ENCODE results near the gene DCST1. TPM values are rescaled to one million over a fixed set of nuclear protein-coding genes. Genes with fewer than 3 reads are reported as not detected.

The DCST1 gene
- total RNA-seq, 1 donor from 2014 or later = not detected

DNA sequence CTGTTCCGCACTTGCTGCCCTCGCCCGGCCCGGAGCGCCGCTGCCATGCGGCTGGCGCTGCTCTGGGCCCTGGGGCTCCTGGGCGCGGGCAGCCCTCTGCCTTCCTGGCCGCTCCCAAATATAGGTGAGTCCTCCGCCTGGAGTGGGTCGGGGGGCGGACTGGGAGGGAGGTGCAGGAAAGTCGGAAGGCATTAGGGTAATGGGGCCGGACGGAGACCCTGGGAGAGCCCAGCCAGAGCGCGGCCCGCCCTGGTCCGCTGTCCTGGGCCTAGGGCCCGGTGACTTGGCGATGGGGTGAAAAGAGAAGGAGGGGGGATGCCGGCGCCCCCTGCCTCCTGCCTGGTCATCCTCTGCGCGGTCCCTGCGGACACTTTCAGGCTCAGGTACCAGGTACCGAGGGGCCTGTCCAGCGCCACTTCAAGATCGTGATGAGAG is 17.7 kb downstream of the DCST1 start:
- DNase-seq (ENCODE audit: low spot score) = no peak

DNA sequence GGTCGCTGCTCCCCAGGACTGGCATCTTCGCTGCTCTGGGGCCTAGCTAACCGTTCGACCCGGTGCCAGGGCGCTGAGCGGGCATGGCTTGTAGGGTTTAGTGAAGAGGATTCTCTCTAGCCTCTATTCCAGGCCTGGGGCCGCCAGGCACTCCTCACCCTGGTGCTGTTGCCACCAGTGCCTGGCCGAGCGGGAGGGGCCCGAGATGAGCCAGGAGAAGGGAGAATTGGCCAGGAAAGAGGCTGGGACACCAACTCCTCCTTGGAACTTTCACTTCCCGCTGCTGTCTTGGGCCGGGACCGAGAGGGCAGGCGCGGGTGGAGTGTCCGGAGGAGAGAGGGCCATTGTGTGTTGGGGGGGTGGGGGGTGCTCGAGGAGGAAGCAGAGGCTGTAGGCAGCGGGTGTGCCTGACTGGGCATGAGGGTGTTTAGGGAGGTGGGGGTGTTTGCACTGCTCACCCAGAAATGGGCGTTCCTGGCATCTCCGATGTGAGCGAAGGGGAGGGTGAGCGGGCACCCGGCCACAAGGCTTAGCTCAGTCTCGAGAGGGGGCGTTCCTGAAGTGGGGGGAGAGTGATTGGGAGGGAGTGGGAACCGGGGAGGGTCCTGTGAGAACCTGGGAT is 18.3 kb downstream of the DCST1 start:
- DNase-seq (ENCODE audit: low spot score) = no peak

DNA sequence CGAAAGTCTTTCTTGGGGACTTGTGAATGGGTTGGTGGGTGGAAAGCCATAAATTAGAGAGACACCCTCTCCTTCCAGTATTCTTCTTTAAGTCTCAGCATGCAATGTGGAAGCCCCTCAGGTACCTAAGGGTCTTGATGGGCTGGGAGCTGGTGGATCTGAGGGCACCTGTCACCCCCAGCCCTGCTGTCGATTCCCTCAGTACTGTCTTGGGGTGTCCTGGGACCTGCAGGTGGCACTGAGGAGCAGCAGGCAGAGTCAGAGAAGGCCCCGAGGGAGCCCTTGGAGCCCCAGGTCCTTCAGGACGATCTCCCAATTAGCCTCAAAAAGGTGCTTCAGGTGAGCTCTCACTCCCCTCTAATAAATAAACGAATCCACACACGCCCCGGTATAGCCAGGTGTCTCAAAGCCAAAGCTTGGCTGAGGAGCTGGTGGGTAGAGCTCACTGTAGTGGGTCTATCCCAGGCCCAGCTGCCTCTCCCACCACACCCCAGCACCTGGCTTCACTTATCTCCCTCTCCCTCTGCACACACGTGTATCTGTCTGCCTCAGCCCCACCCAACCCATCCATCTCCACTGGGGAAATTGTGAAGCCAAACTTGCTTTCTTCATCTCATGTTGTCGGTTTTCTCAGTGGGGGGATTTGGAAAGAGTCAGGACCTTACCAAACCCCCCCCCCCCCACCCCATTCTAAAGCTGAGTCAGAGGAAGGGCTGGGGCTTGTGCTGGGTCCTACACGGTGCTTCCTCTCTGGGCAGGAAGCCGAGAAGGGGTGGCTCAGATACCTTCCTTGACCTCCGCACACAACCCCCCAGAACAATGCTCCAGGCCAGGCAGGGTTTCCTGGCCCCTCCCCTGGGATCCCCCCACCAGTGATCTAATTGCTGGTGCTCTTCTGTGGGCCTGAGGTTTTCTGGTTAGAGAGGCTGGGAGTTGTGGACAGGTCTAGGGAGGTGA is 19.1 kb downstream of the DCST1 start:
- no peak for DNase-seq (ENCODE audit: low spot score)

DNA sequence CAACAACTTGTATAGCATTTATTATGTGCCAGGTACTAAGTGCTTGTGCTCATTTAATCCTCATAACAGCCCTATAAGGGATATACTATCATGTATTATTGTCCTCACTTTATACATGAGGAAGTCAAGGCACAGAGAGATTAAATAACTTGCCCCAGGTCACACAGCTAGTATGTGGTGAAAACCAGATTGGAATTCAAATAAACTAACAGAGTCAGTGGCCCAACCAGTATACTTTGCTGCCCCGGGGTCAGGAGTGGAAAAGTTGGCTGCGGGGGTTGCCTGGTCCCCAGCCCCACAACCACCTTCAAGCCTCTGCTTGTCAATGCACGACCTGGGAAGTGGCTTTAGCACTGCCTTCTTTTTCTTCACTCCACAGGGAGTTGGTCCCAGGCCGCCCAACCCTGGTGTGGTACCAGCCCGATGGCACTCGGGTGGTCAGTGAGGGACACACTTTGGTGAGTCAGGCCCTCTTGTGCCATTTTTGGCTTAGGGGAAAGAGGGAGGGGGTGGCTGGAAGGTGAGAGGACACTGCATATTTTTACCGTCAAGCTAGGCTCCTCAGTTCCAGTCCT is 20.0 kb downstream of the DCST1 start:
- DNase-seq (ENCODE audit: low spot score) = no peak

DNA sequence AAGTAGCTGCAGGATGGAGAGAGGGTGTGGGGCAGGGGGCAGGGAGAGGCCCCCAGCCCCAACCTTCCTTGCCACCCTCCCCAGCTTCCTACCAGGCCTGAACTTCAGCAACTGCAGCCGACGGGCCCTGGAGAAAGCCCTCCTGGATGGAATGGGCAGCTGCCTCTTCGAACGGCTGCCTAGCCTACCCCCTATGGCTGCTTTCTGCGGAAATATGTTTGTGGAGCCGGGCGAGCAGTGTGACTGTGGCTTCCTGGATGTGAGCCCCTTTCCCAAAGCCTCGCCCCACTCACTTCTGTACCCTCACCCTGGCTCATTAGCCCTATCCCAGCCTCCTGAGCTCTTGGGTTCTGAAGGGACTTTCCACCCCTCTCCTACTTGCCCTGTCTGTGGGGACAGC is 23.5 kb downstream of the DCST1 start:
- DNase-seq (ENCODE audit: low spot score) = no peak

DNA sequence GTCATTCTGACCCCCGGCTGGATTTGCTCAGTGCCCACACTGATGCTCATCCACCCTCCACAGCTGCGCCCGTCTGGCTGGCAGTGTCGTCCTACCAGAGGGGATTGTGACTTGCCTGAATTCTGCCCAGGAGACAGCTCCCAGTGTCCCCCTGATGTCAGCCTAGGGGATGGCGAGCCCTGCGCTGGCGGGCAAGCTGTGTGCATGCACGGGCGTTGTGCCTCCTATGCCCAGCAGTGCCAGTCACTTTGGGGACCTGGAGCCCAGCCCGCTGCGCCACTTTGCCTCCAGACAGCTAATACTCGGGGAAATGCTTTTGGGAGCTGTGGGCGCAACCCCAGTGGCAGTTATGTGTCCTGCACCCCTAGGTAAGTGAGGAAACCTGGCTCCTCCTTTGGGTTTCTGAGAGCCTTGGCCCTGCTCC is 24.2 kb downstream of the DCST1 start:
- no peak for DNase-seq (ENCODE audit: low spot score)

DNA sequence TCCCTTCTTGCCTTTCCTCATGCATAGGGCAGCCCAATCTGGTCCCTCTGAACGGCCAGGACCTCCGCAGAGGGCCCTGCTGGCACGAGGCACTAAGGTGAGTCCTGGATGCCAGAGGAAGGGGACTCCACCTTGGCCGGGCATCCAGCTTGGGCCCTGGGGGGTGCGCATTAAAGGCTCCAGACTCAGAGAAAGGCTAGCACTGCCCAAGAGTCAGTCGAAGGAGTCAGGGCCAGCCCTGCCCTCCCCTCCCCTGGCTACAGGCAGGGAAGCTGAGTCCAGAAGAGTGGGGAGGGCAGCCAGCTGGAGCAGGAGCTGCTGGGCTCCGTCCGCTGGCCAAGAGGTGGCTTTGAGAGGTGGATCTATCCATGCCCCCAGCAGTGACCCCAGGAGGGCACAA is 27.1 kb downstream of the DCST1 start:
- no peak for DNase-seq (ENCODE audit: low spot score)

DNA sequence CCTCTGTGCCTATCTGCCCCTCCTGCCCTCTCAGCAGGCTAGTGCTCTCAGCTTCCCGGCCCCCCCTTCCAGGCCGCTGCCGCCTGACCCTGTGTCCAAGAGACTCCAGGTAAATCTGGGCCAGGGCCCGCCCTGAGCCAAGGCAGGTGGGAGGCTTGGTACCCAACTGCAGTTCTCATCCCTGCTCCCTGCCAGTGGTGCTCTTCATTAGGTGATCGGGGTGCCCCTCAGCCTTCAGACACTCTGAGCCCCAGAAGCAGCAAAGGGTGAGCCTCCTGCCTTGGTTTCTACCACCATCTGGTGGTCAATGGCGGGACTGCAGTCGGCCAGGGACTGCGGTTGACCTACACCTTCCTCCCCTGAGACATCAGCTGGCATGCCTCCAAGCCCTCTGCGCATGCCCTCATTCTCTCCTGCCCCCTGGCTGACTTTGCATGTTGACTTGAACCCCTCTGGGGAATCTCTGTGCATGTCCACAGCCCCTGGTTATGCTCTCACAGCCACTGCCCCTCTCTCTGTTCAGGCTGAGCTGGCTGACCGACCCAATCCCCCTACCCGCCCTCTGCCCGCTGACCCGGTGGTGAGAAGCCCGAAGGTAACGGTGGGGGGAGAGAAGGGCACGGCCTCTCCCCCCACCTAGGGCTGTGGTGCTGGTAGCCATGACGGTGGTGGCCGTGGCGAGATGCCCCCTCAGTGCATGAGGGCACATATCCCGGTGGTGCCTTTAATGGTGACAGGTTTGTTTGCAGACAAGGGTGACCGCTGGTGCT is 27.9 kb downstream of the DCST1 start:
- DNase-seq (ENCODE audit: low spot score) = no peak

DNA sequence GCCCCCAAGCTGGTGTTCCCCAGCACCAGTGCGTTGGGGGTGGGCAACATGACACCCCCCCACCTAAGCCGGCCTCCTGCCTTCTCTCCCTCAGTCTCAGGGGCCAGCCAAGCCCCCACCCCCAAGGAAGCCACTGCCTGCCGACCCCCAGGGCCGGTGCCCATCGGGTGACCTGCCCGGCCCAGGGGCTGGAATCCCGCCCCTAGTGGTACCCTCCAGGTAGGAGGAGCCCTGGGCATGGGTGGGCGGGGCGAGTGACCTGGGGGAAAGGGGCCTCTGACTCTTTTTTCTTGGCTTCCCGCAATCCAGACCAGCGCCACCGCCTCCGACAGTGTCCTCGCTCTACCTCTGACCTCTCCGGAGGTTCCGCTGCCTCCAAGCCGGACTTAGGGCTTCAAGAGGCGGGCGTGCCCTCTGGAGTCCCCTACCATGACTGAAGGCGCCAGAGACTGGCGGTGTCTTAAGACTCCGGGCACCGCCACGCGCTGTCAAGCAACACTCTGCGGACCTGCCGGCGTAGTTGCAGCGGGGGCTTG is 28.6 kb downstream of the DCST1 start:
- no peak for DNase-seq (ENCODE audit: low spot score)

DNA sequence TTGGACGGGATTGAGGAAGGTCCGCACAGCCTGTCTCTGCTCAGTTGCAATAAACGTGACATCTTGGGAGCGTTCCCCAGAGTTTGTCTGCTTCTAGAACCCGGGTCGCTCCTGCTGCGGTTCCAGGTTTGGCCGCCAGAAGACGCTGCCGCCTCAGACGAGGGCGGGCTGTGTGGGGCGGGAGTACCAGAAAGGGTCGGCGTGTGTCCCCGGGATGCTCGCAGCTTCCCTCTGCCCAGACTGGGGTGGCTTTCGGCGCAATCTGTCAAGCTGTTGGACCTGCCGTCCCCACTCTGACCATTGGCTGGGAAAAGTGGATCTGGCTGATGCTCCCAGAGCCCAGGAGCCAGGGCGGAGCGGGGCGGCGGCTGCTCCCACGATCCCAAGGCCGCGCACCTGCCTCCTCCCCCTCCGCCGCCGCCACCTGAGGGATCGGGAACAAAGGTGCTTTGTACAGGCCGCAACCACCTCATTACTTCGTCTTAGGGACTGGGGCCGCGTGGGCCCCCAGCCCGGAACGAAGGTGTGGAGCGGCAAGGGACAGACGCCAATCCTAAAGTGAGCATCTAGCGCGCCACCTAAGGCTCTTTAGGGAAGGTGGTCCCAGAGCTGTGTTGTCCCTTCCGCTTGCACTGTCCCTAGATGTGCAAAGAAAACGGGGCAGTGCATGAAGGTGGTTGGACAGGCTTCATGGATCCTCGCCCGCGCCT is 29.2 kb downstream of the DCST1 start:
- DNase-seq (ENCODE audit: low spot score) = no peak

DNA sequence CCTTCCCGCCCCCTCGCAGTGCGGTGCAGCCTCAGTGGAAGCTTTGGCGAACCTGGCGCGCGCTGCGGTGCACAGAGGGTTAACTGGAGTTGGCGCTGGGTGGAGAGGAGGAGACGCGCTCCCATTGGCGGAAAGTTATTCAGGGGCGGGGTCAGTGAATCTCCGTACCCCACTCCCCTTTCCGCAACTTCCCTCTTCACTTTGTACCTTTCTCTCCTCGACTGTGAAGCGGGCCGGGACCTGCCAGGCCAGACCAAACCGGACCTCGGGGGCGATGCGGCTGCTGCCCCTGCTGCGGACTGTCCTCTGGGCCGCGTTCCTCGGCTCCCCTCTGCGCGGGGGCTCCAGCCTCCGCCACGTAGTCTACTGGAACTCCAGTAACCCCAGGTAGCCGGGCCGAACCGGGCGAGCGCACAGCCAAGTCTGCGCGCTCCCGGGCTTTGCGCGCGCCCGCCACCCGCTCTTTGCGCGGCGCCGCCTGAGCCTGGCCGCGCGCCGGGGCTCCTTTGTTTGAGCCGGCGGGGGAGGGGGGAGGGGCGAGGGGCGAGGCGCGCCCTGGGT is 30.0 kb downstream of the DCST1 start, which contains the start of gene EFNA4:
Gene EFNA4, plus strand, starts transcription at position 191 of the 561 bp plus-strand sequence. Its CDS starts 84 bp downstream, at position 275.
- DNase-seq (ENCODE audit: low spot score) = no peak

DNA sequence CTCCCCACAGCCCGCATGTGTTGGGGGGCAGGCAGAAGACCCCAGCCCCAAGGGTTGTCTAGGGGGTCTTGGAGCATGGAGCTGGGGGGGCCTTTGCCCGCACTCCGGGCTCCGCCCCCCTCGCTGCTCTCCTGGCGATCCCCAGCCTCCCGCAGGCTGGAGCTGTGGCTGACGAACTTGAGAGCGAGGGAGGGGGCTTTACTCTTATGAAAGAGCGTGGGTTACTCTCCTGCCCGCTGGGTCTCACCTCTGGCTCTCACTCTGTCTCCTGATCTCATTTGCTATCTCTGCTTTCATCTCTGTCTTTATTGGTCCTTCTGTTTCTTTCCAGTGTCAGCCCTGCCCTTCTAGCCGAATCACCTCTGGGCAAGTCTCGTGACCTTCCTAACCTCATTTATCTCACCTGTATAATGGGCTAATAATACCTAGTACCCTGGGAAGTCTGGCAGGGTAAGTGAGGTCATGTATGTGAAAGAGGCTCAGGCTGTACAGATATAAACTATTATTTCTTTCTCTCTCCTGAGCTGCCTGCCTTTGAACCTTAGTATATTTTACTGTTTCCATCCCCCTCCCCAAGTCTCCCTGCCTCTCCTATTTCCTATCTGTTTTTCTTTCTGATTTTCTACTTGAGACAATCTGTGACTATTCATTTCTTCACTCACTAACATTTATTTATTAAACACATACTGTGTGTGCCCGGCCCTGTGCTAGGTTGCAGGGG is 30.6 kb downstream of the DCST1 start:
- DNase-seq (ENCODE audit: low spot score) = no peak

DNA sequence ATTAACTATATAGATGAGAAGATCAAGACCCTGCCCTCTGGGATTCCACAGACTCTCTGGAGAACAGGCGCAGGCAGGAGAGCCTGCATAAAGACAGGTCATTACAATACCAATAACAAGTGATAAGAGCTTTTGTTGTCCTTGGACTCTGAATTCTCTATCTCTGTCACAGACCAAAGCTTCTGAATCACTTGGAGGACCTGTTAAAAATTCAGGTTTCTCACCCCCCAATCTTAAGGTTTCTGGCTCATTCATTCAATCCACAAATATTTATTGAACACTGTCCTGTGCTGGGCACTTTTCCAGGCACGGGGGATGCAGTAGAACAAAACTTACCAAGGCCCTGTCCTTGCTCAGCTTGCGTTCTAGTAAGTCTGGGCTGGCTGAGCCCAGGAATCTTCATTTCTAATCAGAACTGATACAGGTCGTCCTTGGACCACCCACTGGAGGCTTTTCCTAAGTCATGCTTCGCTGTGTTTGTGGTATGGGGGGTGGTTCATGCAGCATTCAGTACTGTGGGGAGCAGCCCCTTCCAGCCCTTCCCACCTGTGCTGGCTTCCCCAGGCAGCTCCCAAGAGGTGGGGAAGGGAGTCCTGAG is 31.3 kb downstream of the DCST1 start:
- DNase-seq (ENCODE audit: low spot score) = no peak

DNA sequence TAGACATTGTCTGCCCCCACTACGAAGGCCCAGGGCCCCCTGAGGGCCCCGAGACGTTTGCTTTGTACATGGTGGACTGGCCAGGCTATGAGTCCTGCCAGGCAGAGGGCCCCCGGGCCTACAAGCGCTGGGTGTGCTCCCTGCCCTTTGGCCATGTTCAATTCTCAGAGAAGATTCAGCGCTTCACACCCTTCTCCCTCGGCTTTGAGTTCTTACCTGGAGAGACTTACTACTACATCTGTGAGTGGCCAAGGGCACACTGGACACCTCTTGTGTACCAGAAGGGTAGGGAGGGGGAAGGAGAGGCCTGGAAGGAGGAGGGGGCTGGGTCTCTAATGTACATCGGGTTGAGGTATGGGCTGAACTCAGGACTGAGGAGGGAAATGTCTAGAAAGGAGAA is 33.2 kb downstream of the DCST1 start:
- no peak for DNase-seq (ENCODE audit: low spot score)

DNA sequence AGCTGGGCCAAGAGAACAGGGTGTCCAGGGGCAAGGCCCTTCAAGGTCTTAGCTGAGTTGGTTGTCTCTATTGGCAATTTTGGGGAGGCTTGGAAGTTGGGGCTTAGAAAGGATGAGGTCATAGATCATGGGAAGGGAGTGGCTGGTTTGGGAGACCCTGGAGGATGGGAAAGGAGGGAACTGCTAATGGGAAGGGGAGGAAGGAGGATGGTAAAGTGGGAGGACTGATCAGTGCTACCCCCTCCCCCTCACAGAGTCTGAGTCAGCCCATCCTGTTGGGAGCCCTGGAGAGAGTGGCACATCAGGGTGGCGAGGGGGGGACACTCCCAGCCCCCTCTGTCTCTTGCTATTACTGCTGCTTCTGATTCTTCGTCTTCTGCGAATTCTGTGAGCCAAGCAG is 35.0 kb downstream of the DCST1 start:
- no peak for DNase-seq (ENCODE audit: low spot score)

DNA sequence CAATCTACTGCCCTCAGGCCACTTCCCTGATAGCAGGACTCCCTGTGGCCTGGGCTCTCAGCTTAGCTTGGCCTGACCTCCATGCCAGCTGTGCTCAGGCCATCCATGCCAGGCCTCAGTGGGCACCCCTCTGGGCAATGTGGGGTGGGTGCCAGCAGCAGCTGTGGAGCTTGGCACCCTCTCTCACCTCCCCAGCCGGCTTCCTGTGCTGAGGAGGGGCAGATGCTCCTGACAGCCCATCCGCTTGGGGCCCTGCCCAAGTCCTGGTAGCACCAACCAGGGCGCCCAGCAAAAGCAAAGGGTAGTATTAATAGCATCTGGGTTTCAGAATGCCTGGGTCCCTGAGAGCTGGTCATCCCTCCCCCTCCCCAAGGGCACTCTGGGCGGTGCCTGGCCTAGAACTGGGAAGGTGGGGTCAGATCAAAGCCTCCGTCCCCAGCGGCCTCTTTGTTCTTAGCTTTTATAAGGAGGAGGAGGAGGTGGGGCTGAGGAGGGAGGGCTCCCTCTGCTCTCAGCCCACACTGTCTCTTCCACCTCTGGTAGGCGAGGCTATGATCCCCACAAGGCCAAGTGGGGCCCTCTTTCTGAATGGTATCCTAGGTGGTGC is 36.0 kb downstream of the DCST1 start:
- DNase-seq (ENCODE audit: low spot score) = no peak

DNA sequence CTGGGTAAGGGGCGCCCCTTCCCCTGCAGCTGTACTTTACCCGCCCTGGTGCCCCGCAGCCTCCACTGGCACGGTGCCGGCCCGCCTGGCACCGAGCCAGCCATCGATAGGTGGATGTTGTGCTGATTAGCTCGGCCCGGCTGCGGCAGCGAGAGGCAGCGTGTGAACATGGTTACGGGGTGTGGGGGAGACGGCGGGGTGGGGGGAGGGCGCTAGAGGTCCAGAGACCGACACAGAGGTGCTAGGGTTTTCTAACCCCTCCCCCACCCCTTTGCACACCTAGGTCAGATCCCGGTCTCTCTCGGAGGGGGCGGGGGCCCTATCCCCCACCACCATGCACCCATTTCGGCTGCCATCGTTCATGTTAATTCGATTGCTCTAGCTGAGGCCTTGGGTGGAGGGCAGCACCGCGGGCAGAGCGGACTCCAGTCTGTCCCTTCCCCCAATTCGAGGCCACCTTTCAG is 36.6 kb downstream of the DCST1 start:
- DNase-seq (ENCODE audit: low spot score) = no peak
